Activated naive CD4-positive, alpha-beta T cell treated with anti-CD3 and anti-CD28 coated beads for 36 hours (primary cell): ENCODE results near the gene TKT. TPM values are rescaled to one million over a fixed set of nuclear protein-coding genes. Genes with fewer than 3 reads are reported as not detected.
A peak's percentile ranks its signal among the peaks of the same experiment; 100 is the strongest.

ENCODE experiments used
- CTCF ChIA-PET: fragments of 350-600 bp; sonication (Branson Sonifier 250); formaldehyde crosslinking; loops from one replicate; lab custom pipeline; 2021; ENCODE audit warnings: antibody characterized with exemption; lab: Charles Lee
- DNase-seq: peaks from one replicate; pipeline ENCODE4 v3.0.0-alpha.2; 2020
- H3K27ac Mint-ChIP-seq: one replicate; pipeline ENCODE4 v1.8.0; 2021; ENCODE audit warnings: mild to moderate bottlenecking, mixed read lengths
- H3K27me3 Mint-ChIP-seq: one replicate; pipeline ENCODE4 v1.8.0; 2021; ENCODE audit warnings: low read depth, mixed read lengths
- H3K36me3 Mint-ChIP-seq: one replicate; pipeline ENCODE4 v1.8.0; 2021; ENCODE audit warnings: low read depth, mixed read lengths
- H3K4me1 Mint-ChIP-seq: one replicate; pipeline ENCODE4 v1.8.0; 2021; ENCODE audit warnings: low read depth, mixed read lengths
- H3K4me3 Mint-ChIP-seq: one replicate; pipeline ENCODE4 v1.8.0; 2021; ENCODE audit warnings: mild to moderate bottlenecking, moderate library complexity, mixed read lengths
- H3K9me3 Mint-ChIP-seq: one replicate; pipeline ENCODE4 v1.8.0; 2021; ENCODE audit warnings: mixed read lengths
- intact Hi-C: fragments of 100-400 bp; cut with micrococcal nuclease; formaldehyde crosslinking; loops from one replicate; pipeline ENCODE4 v1.15.1; 2023
- total RNA-seq, 2 experiments: library from RNA; stranded (reverse); gene quantifications; one replicate each; pipeline ENCODE4 v1.2.3, GENCODE V29; 2021

The TKT gene
- total RNA-seq, 2 experiments from 2014 or later = 316 to 322 TPM

- CTCF ChIA-PET = interaction anchor here (1.3 to 1.8 kb wide), 2 partner anchors 14 to 16 kb away, joined by 3 to 6 read pairs; no protein-coding TSS in a partner anchor
- DNase-seq = no peak
- H3K36me3 Mint-ChIP-seq = peaks cover 17% of the 10 kb centered on the region
- H3K9me3 Mint-ChIP-seq = no peaks in the 10 kb centered on the region
- H3K27me3 Mint-ChIP-seq = no peaks in the 10 kb centered on the region
- no peak overlapping the region for H3K4me3 Mint-ChIP-seq
- no peaks in the 10 kb centered on the region for H3K4me1 Mint-ChIP-seq
- peak overlapping the region; percentile 46 for H3K27ac Mint-ChIP-seq
- intact Hi-C loops = no loop called here
Measured at GRCh38 chr3:53235545-53235944, 20.3 kb downstream of the TKT start.

- Mint-ChIP-seq H3K4me1 (no peaks in the 10 kb centered on the region), H3K4me3 (no peak overlapping the region), H3K27me3 (no peaks in the 10 kb centered on the region), H3K9me3 (no peaks in the 10 kb centered on the region), H3K27ac (no peak overlapping the region), H3K36me3 (peaks cover 19% of the 10 kb centered on the region)
- intact Hi-C loops = no loop called here
- no peak for DNase-seq
- CTCF ChIA-PET = interaction anchor here (1.3 to 1.8 kb wide), 2 partner anchors 13 to 15 kb away, joined by 3 to 6 read pairs; no protein-coding TSS in a partner anchor
Measured at GRCh38 chr3:53234841-53235232, 21.0 kb downstream of the TKT start.

- Mint-ChIP-seq H3K4me1 (no peaks in the 10 kb centered on the region), H3K27ac (no peak overlapping the region), H3K4me3 (no peak overlapping the region), H3K9me3 (no peaks in the 10 kb centered on the region), H3K27me3 (no peaks in the 10 kb centered on the region), H3K36me3 (peaks cover 16% of the 10 kb centered on the region)
- CTCF ChIA-PET = interaction anchor here (1.1 to 1.8 kb wide), 3 partner anchors 13 to 15 kb away, joined by 3 to 6 read pairs (median 5); no protein-coding TSS in a partner anchor
- no peak for DNase-seq
- intact Hi-C loops = no loop called here
Measured at GRCh38 chr3:53234130-53234840, 21.5 kb downstream of the TKT start.

GRCh38 chr3:53232641-53233377 is 23.0 kb downstream of the TKT start:
- no peak overlapping the region for H3K27ac Mint-ChIP-seq
- H3K27me3 Mint-ChIP-seq = no peaks in the 10 kb centered on the region
- no peak overlapping the region for H3K4me3 Mint-ChIP-seq
- no peak for DNase-seq
- intact Hi-C loops = no loop called here
- no peaks in the 10 kb centered on the region for H3K4me1 Mint-ChIP-seq
- CTCF ChIA-PET = interaction anchor here (0.7 to 1.1 kb wide), 3 partner anchors 13 to 37 kb away, joined by 4 to 5 read pairs (median 4); no protein-coding TSS in a partner anchor
- H3K9me3 Mint-ChIP-seq = no peaks in the 10 kb centered on the region
- peaks cover 23% of the 10 kb centered on the region for H3K36me3 Mint-ChIP-seq

GRCh38 chr3:53231532-53232511 is 24.0 kb downstream of the TKT start:
- Mint-ChIP-seq H3K4me3 (no peak overlapping the region), H3K9me3 (no peaks in the 10 kb centered on the region), H3K27ac (no peak overlapping the region), H3K27me3 (no peaks in the 10 kb centered on the region), H3K36me3 (peaks cover 27% of the 10 kb centered on the region), H3K4me1 (no peaks in the 10 kb centered on the region)
- no peak for DNase-seq
- CTCF ChIA-PET = interaction anchor here (2.1 kb wide), 1 partner anchor 11 kb away, joined by 9 read pairs; no protein-coding TSS in a partner anchor
- intact Hi-C loops = no loop called here

GRCh38 chr3:53230789-53231188 is 25.0 kb downstream of the TKT start:
- Mint-ChIP-seq H3K4me3 (no peak overlapping the region), H3K27me3 (no peaks in the 10 kb centered on the region), H3K27ac (no peak overlapping the region), H3K9me3 (no peaks in the 10 kb centered on the region), H3K36me3 (peaks cover 30% of the 10 kb centered on the region), H3K4me1 (no peaks in the 10 kb centered on the region)
- no peak for DNase-seq
- intact Hi-C loops = no loop called here
- CTCF ChIA-PET = interaction anchor here (2.1 kb wide), 1 partner anchor 10 kb away, joined by 9 read pairs; no protein-coding TSS in a partner anchor

GRCh38 chr3:53230041-53230621 is 25.7 kb downstream of the TKT start:
- no peak overlapping the region for H3K4me3 Mint-ChIP-seq
- DNase-seq = no peak
- H3K27me3 Mint-ChIP-seq = no peaks in the 10 kb centered on the region
- peaks cover 34% of the 10 kb centered on the region for H3K36me3 Mint-ChIP-seq
- no peaks in the 10 kb centered on the region for H3K9me3 Mint-ChIP-seq
- CTCF ChIA-PET = interaction anchor here (2.1 kb wide), 1 partner anchor 9 kb away, joined by 9 read pairs; no protein-coding TSS in a partner anchor
- intact Hi-C loops = no loop called here
- no peak overlapping the region for H3K27ac Mint-ChIP-seq
- no peaks in the 10 kb centered on the region for H3K4me1 Mint-ChIP-seq

GRCh38 chr3:53229606-53230005 is 26.2 kb downstream of the TKT start:
- no peak for DNase-seq
- Mint-ChIP-seq H3K4me1 (no peaks in the 10 kb centered on the region), H3K9me3 (no peaks in the 10 kb centered on the region), H3K27me3 (no peaks in the 10 kb centered on the region), H3K4me3 (no peak overlapping the region), H3K36me3 (peaks cover 34% of the 10 kb centered on the region), H3K27ac (peak overlapping the region; percentile 37)
- intact Hi-C loops = no loop called here
- CTCF ChIA-PET = no interaction called here

GRCh38 chr3:53229171-53229570 is 26.7 kb downstream of the TKT start:
- no peaks in the 10 kb centered on the region for H3K4me1 Mint-ChIP-seq
- no peaks in the 10 kb centered on the region for H3K9me3 Mint-ChIP-seq
- CTCF ChIA-PET = interaction anchor here (0.7 to 1.0 kb wide), 2 partner anchors 9 to 62 kb away, joined by 3 read pairs; no protein-coding TSS in a partner anchor
- no peaks in the 10 kb centered on the region for H3K27me3 Mint-ChIP-seq
- peaks cover 31% of the 10 kb centered on the region for H3K36me3 Mint-ChIP-seq
- DNase-seq = no peak
- H3K27ac Mint-ChIP-seq = peak overlapping the region; percentile 37
- H3K4me3 Mint-ChIP-seq = no peak overlapping the region
- intact Hi-C loops = no loop called here

GRCh38 chr3:53227993-53228885 is 27.6 kb downstream of the TKT start:
- no peak for DNase-seq
- Mint-ChIP-seq H3K9me3 (no peaks in the 10 kb centered on the region), H3K36me3 (peaks cover 28% of the 10 kb centered on the region), H3K27ac (no peak overlapping the region), H3K27me3 (no peaks in the 10 kb centered on the region), H3K4me3 (no peak overlapping the region), H3K4me1 (no peaks in the 10 kb centered on the region)
- intact Hi-C loops = no loop called here
- CTCF ChIA-PET = interaction anchor here (0.7 to 1.0 kb wide), 2 partner anchors 8 to 61 kb away, joined by 3 read pairs; no protein-coding TSS in a partner anchor
